Ovary (tissue), 9 donors: Measurements from ENCODE around the gene GGA1. TPM values are rescaled to one million over a fixed set of nuclear protein-coding genes. Genes with fewer than 3 reads are reported as not detected.
A peak's percentile ranks its signal among the peaks of the same experiment; 100 is the strongest.

Experiments
- DNase-seq, 5 donors: peaks; one replicate each; pipeline ENCODE4 v3.0.0-alpha.2; 2019 to 2020
- H3K27ac ChIP-seq, 2 donors: fragments of 200-600 bp; one replicate each; pipeline versions ENCODE4 v1.5.1 to v1.8.0; 2019 to 2022
- H3K27me3 ChIP-seq: fragments of 200-600 bp; one replicate; pipeline ENCODE4 v1.8.0; 2022
- H3K36me3 ChIP-seq: fragments of 200-600 bp; sonication (generic); one replicate; pipeline ENCODE4 v1.5.1; 2019
- H3K4me1 ChIP-seq: one replicate; pipeline ENCODE4 v1.8.1; 2013; ENCODE audit warnings: mild to moderate bottlenecking, moderate library complexity; ENCODE audit not compliant: insufficient read depth
- H3K4me3 ChIP-seq: fragments of 200-600 bp; sonication (generic); one replicate; pipeline ENCODE4 v1.5.1; 2017
- H3K9me3 ChIP-seq, 2 donors: fragments of 200-600 bp in 1 of 2; sonication (generic) in 1 of 2; one replicate each; pipeline versions ENCODE4 v1.5.1 to v1.8.1; 2013 to 2019; ENCODE audit warnings: mild to moderate bottlenecking in 1 of 2, moderate library complexity in 1 of 2
- CTCF ChIP-seq, 3 donors: fragments of 450-650 bp in 2 of 3; fragments of 200-600 bp in 1 of 3; IDR thresholded peaks; one replicate each; pipeline versions ENCODE4 v1.5.1 to v1.8.0; 2016 to 2022; ENCODE audit warnings: antibody characterized with exemption in 3 of 3, mild to moderate bottlenecking in 1 of 3
- EP300 ChIP-seq: sonication (generic); formaldehyde crosslinking; IDR thresholded peaks from one replicate; pipeline ENCODE4 v1.6.1; 2017; ENCODE audit warnings: antibody characterized with exemption
- POLR2A ChIP-seq: fragments of 450-650 bp; IDR thresholded peaks from one replicate; pipeline ENCODE4 v1.6.1; 2017; ENCODE audit warnings: antibody characterized with exemption, mild to moderate bottlenecking, moderate library complexity
- WGBS, 3 donors: extraction: QIAGEN DNeasy Blood & Tissue Kit in 1 of 3; methylation state at CpG; one replicate each; pipeline versions ENCODE4 v1.1.5 to v1.1.7; 2013 to 2017; 5-methylcytosine and 5-hydroxymethylcytosine counted together
- intact Hi-C, 4 donors: fragments of 100-400 bp; cut with DNase I; formaldehyde crosslinking; loops; one replicate each; pipeline versions ENCODE4 v1.11.0 to v1.15.1; 2022 to 2023
- polyA plus RNA-seq, 2 donors: library from polyadenylated mRNA; stranded (reverse); fragments of 200-250 nt in 1 of 2; fragments of 350-450 nt in 1 of 2; fragmentation: Illumina TruSeq in 1 of 2; extraction: RNeasy Lipid Tissue Mini Kit (QIAGEN cat#74804) in 1 of 2; gene quantifications; one replicate each; pipeline ENCODE4 v1.2.3, GENCODE V29; 2013 to 2014
- total RNA-seq, 7 donors: library from RNA; depleted of rRNA in 2 of 7; stranded (reverse); fragments of >200 nt in 2 of 7; fragmentation: NEBNext Ultra II Directional in 3 of 7; extraction: Animal tissue kit (Norgen Biotek cat#: 25700) in 3 of 7; gene quantifications; one replicate each; pipeline versions ENCODE4 v1.1.0 to v1.2.4, GENCODE V29; 2016 to 2023
- donor health status: DM: no; HTN: no; CAD: no; lungs with moderate emphysema.
- donor health status: DM: no; HTN: no; CAD: no.
- donor health status: Bipolar disorder and iron deficiency.
- donor health status: DM: yes; HTN: yes; CAD: no.
- donor health status: DM: no; HTN: no; CAD: no.
- donor health status: DM: yes; HTN: yes; CAD: no.

Gene GGA1
- total and polyA plus RNA-seq, 9 donors, result 24.1 to 64.7 (median 46.6) TPM

- 84 to 86% (median 85%) methylated on average over 15 of the region's 15 CpGs for WGBS, 3 donors
- Histone ChIP-seq H3K36me3 (no peaks in the 10 kb centered on the region), H3K4me3 (no peak overlapping the region), H3K9me3 (no peaks in the 10 kb centered on the region), H3K4me1 (peaks cover 8% of the 10 kb centered on the region), H3K27ac (no peak overlapping the region), H3K27me3 (no peaks in the 10 kb centered on the region)
- TF ChIP-seq POLR2A (no peak), CTCF (IDR thresholded peaks at IDR 0.05) (no peak), EP300 (no peak)
- DNase-seq, result no peak
- intact Hi-C loops, result no loop called here
Measured at GRCh38 chr22:37610480-37611129, 2.0 kb downstream of the GGA1 start.

- Histone ChIP-seq H3K27ac (no peak overlapping the region), H3K4me1 (peaks cover 8% of the 10 kb centered on the region), H3K4me3 (no peak overlapping the region), H3K9me3 (no peaks in the 10 kb centered on the region), H3K27me3 (no peaks in the 10 kb centered on the region), H3K36me3 (no peaks in the 10 kb centered on the region)
- WGBS, 3 donors, result 70 to 75% (median 73%) methylated on average over 6 of the region's 6 CpGs
- intact Hi-C loops, result no loop called here
- TF ChIP-seq POLR2A (no peak), EP300 (no peak), CTCF (IDR thresholded peaks at IDR 0.05) (no peak)
- no peak for DNase-seq
Measured at GRCh38 chr22:37611207-37611606, 2.6 kb downstream of the GGA1 start.

- no peaks in the 10 kb centered on the region for H3K9me3 ChIP-seq
- intact Hi-C loops, result no loop called here
- H3K36me3 ChIP-seq, result no peaks in the 10 kb centered on the region
- no peaks in the 10 kb centered on the region for H3K27me3 ChIP-seq
- DNase-seq, result peak in 1 of 5 donors; percentile 23
- WGBS, 3 donors, result 85 to 90% (median 85%) methylated on average over 25 to 27 of the region's 27 CpGs
- no peak overlapping the region for H3K4me3 ChIP-seq
- no peak overlapping the region for H3K27ac ChIP-seq
- TF ChIP-seq EP300 (no peak), POLR2A (no peak), CTCF (IDR thresholded peaks at IDR 0.05) (no peak)
- H3K4me1 ChIP-seq, result peaks cover 4% of the 10 kb centered on the region
Measured at GRCh38 chr22:37616201-37617083, 7.8 kb downstream of the GGA1 start.

- peaks cover 4% of the 10 kb centered on the region for H3K4me1 ChIP-seq
- H3K9me3 ChIP-seq, result no peaks in the 10 kb centered on the region
- intact Hi-C loops, result no loop called here
- H3K36me3 ChIP-seq, result no peaks in the 10 kb centered on the region
- DNase-seq, result no peak
- no peaks in the 10 kb centered on the region for H3K27me3 ChIP-seq
- no peak overlapping the region for H3K27ac ChIP-seq
- TF ChIP-seq CTCF (IDR thresholded peaks at IDR 0.05), result no peak
- no peak for TF ChIP-seq EP300
- no peak for TF ChIP-seq POLR2A
- no peak overlapping the region for H3K4me3 ChIP-seq
- WGBS, 3 donors, result 84 to 97% (median 96%) methylated on average over 1 of the region's 1 CpG
Measured at GRCh38 chr22:37617431-37617830, 8.8 kb downstream of the GGA1 start.
